Activated T-cell treated with anti-CD3 and anti-CD28 coated beads, Interleukin-2, amount 50 U/mL, for 72 hours (primary cell): Measurements from ENCODE around the gene NT5DC3. TPM values are rescaled to one million over a fixed set of nuclear protein-coding genes. Genes with fewer than 3 reads are reported as not detected.

ENCODE experiments used
- ATAC-seq, 2 donors: fragments of 150-1000 bp; cut with Tn5 transposase; replicated peaks in 1 of 2; 2 replicates each; pipeline ENCODE4 v1.10.0; 2021; ENCODE audit warnings: moderate library complexity in 2 of 2, mild to moderate bottlenecking in 1 of 2
- DNase-seq, 2 donors: peaks; one replicate each; pipeline ENCODE4 v3.0.0; 2021 to 2022; ENCODE audit warnings: mixed read lengths in 1 of 2
- H3K27ac Mint-ChIP-seq: one replicate; pipeline ENCODE4 v1.8.0; 2022; ENCODE audit warnings: mild to moderate bottlenecking, moderate library complexity, mixed read lengths
- H3K27me3 Mint-ChIP-seq: one replicate; pipeline ENCODE4 v1.8.0; 2022; ENCODE audit warnings: low read depth, mixed read lengths
- H3K36me3 Mint-ChIP-seq, 2 donors: one replicate each; pipeline ENCODE4 v1.8.0; 2022; ENCODE audit warnings: mixed read lengths in 2 of 2, mild to moderate bottlenecking in 1 of 2; ENCODE audit not compliant: insufficient read depth in 2 of 2
- H3K4me1 Mint-ChIP-seq: one replicate; pipeline ENCODE4 v1.8.0; 2022; ENCODE audit warnings: low read depth, mixed read lengths
- H3K4me3 Mint-ChIP-seq, 2 donors: one replicate each; pipeline ENCODE4 v1.8.0; 2022; ENCODE audit warnings: mild to moderate bottlenecking in 2 of 2, mixed read lengths in 2 of 2, moderate library complexity in 2 of 2
- H3K9me3 Mint-ChIP-seq, 2 donors: one replicate each; pipeline ENCODE4 v1.8.0; 2022; ENCODE audit warnings: mixed read lengths in 2 of 2
- total RNA-seq, 2 donors: library from RNA; stranded (reverse); gene quantifications; one replicate each; pipeline ENCODE4 v1.2.3, GENCODE V29; 2022

NT5DC3 gene
- total RNA-seq, 2 donors from 2014 or later, result 5.6 to 8.0 TPM

- no peak for DNase-seq
- no peaks in the 10 kb centered on the region for H3K4me1 Mint-ChIP-seq
- no peak for ATAC-seq
- H3K36me3 Mint-ChIP-seq, result no peaks in the 10 kb centered on the region
- no peak overlapping the region for H3K27ac Mint-ChIP-seq
- H3K27me3 Mint-ChIP-seq, result no peaks in the 10 kb centered on the region
- no peaks in the 10 kb centered on the region for H3K9me3 Mint-ChIP-seq
- H3K4me3 Mint-ChIP-seq, result no peak overlapping the region
Observed at GRCh38 chr12:103772367-103773108, 68.5 kb downstream of the NT5DC3 start.

GRCh38 chr12:103771466-103771865 is 69.6 kb downstream of the NT5DC3 start:
- DNase-seq (peak; percentile 12 to 23), ATAC-seq (no peak)
- no peak overlapping the region for H3K27ac Mint-ChIP-seq
- H3K27me3 Mint-ChIP-seq, result no peaks in the 10 kb centered on the region
- no peaks in the 10 kb centered on the region for H3K36me3 Mint-ChIP-seq
- no peak overlapping the region for H3K4me3 Mint-ChIP-seq
- no peaks in the 10 kb centered on the region for H3K4me1 Mint-ChIP-seq
- H3K9me3 Mint-ChIP-seq, result no peaks in the 10 kb centered on the region

GRCh38 chr12:103769240-103769945 is 71.6 kb downstream of the NT5DC3 start:
- Mint-ChIP-seq H3K27me3 (no peaks in the 10 kb centered on the region), H3K36me3 (no peaks in the 10 kb centered on the region), H3K9me3 (no peaks in the 10 kb centered on the region), H3K27ac (no peak overlapping the region), H3K4me3 (no peak overlapping the region), H3K4me1 (no peaks in the 10 kb centered on the region)
- DNase-seq (no peak), ATAC-seq (no peak)

- Mint-ChIP-seq H3K27ac (no peak overlapping the region), H3K27me3 (no peaks in the 10 kb centered on the region), H3K36me3 (no peaks in the 10 kb centered on the region), H3K4me1 (no peaks in the 10 kb centered on the region), H3K4me3 (no peak overlapping the region), H3K9me3 (no peaks in the 10 kb centered on the region)
- no peak for ATAC-seq
- DNase-seq, result no peak
Observed at GRCh38 chr12:103768467-103769123, 72.4 kb downstream of the NT5DC3 start.

- Mint-ChIP-seq H3K27ac (no peak overlapping the region), H3K4me1 (no peaks in the 10 kb centered on the region), H3K27me3 (no peaks in the 10 kb centered on the region), H3K4me3 (no peak overlapping the region), H3K36me3 (no peaks in the 10 kb centered on the region), H3K9me3 (no peaks in the 10 kb centered on the region)
- DNase-seq, result no peak
- ATAC-seq, result no peak
Observed at GRCh38 chr12:103766028-103766427, 75.0 kb downstream of the NT5DC3 start.

- H3K36me3 Mint-ChIP-seq, result peaks cover 0 to 1% of the 10 kb centered on the region in 2 donors
- H3K9me3 Mint-ChIP-seq, result no peaks in the 10 kb centered on the region
- H3K27ac Mint-ChIP-seq, result no peak overlapping the region
- no peaks in the 10 kb centered on the region for H3K4me1 Mint-ChIP-seq
- no peaks in the 10 kb centered on the region for H3K27me3 Mint-ChIP-seq
- DNase-seq (no peak), ATAC-seq (no peak)
- H3K4me3 Mint-ChIP-seq, result no peak overlapping the region
Observed at GRCh38 chr12:103765322-103765721, 75.7 kb downstream of the NT5DC3 start.

- no peak for ATAC-seq
- no peaks in the 10 kb centered on the region for H3K9me3 Mint-ChIP-seq
- H3K27me3 Mint-ChIP-seq, result no peaks in the 10 kb centered on the region
- DNase-seq, result no peak
- no peaks in the 10 kb centered on the region for H3K4me1 Mint-ChIP-seq
- H3K36me3 Mint-ChIP-seq, result peaks cover 0 to 2% of the 10 kb centered on the region in 2 donors
- no peak overlapping the region for H3K4me3 Mint-ChIP-seq
- no peak overlapping the region for H3K27ac Mint-ChIP-seq
Observed at GRCh38 chr12:103762473-103762872, 78.6 kb downstream of the NT5DC3 start.

GRCh38 chr12:103758310-103759089 is 82.5 kb downstream of the NT5DC3 start:
- DNase-seq (no peak), ATAC-seq (no peak)
- Mint-ChIP-seq H3K36me3 (peaks cover 0 to 2% of the 10 kb centered on the region in 2 donors), H3K9me3 (no peaks in the 10 kb centered on the region), H3K4me1 (no peaks in the 10 kb centered on the region), H3K27me3 (no peaks in the 10 kb centered on the region), H3K27ac (no peak overlapping the region), H3K4me3 (no peak overlapping the region)

- no peaks in the 10 kb centered on the region for H3K9me3 Mint-ChIP-seq
- no peak for ATAC-seq
- H3K36me3 Mint-ChIP-seq, result peaks cover 0 to 2% of the 10 kb centered on the region in 2 donors
- H3K27ac Mint-ChIP-seq, result no peak overlapping the region
- no peak for DNase-seq
- H3K4me3 Mint-ChIP-seq, result no peak overlapping the region
- no peaks in the 10 kb centered on the region for H3K4me1 Mint-ChIP-seq
- no peaks in the 10 kb centered on the region for H3K27me3 Mint-ChIP-seq
Observed at GRCh38 chr12:103757248-103757647, 83.8 kb downstream of the NT5DC3 start.

- peaks cover 0 to 2% of the 10 kb centered on the region in 2 donors for H3K36me3 Mint-ChIP-seq
- ATAC-seq, result no peak
- DNase-seq, result no peak
- H3K4me3 Mint-ChIP-seq, result no peak overlapping the region
- H3K9me3 Mint-ChIP-seq, result no peaks in the 10 kb centered on the region
- no peak overlapping the region for H3K27ac Mint-ChIP-seq
- H3K4me1 Mint-ChIP-seq, result no peaks in the 10 kb centered on the region
- no peaks in the 10 kb centered on the region for H3K27me3 Mint-ChIP-seq
Observed at GRCh38 chr12:103756443-103756842, 84.6 kb downstream of the NT5DC3 start.

- no peak for ATAC-seq
- peaks cover 0 to 1% of the 10 kb centered on the region in 2 donors for H3K36me3 Mint-ChIP-seq
Observed at GRCh38 chr12:103755425-103755824, 85.6 kb downstream of the NT5DC3 start.

GRCh38 chr12:103751600-103751999 is 89.4 kb downstream of the NT5DC3 start:
- peaks cover 5% of the 10 kb centered on the region for H3K27me3 Mint-ChIP-seq
- no peak overlapping the region for H3K4me3 Mint-ChIP-seq
- no peaks in the 10 kb centered on the region for H3K4me1 Mint-ChIP-seq
- H3K9me3 Mint-ChIP-seq, result no peaks in the 10 kb centered on the region
- H3K36me3 Mint-ChIP-seq, result no peaks in the 10 kb centered on the region
- DNase-seq, result no peak
- no peak overlapping the region for H3K27ac Mint-ChIP-seq
- no peak for ATAC-seq

More at GRCh38 chr12:103755425-103755824, 85.6 kb downstream of the NT5DC3 start:
- no peak for DNase-seq
- Mint-ChIP-seq H3K9me3 (no peaks in the 10 kb centered on the region), H3K4me3 (no peak overlapping the region), H3K27me3 (peaks cover 3% of the 10 kb centered on the region), H3K4me1 (no peaks in the 10 kb centered on the region), H3K27ac (no peak overlapping the region)

- Mint-ChIP-seq H3K4me3 (no peak overlapping the region), H3K27ac (no peak overlapping the region), H3K9me3 (no peaks in the 10 kb centered on the region), H3K36me3 (no peaks in the 10 kb centered on the region), H3K4me1 (no peaks in the 10 kb centered on the region), H3K27me3 (peaks cover 5% of the 10 kb centered on the region)
- no peak for ATAC-seq
- DNase-seq, result no peak
Observed at GRCh38 chr12:103751171-103751570, 89.9 kb downstream of the NT5DC3 start.
